ENCODE data around the gene KCTD16.

GRCh38 chr5:144531188-144531587 is 360.5 kb downstream of the KCTD16 start:
- TF ChIP-seq CTCF (IDR thresholded peaks at IDR 0.05) (no peak), POLR2A (IDR thresholded peaks at IDR 0.05) (no peak)
